Right hindlimb (tissue), 1 donor: ENCODE measurements around the gene IGSF8.
"Not testable (repeated sequence)": the region's sequence is repeated elsewhere in the genome, so short reads cannot be mapped to it uniquely, and the experiment has no call there.

Experiments
- DNase-seq: peaks from one replicate; pipeline ENCODE4 v3.0.0-alpha.2; 2018

The IGSF8 gene

GRCh38 chr1:160064164-160064563, 34.3 kb downstream of the IGSF8 start:
- DNase-seq = no peak

GRCh38 chr1:160063176-160063575, 35.2 kb downstream of the IGSF8 start:
- DNase-seq = no peak

DNA sequence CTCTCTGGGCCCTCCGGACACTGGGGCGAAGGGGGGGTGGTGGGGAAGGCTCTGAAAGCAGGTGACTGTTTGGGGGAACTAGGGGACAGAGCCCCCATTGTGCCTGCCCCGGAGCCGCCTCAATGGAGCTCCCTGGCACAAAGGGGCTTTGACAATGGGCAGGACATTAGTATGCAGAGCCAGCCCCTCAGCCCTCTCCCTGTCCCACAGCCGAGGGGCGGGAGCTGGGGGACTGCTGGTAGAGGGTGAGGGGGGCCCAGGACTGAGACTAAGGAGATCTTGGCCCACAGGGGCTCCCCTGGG, 36.2 kb downstream of the IGSF8 start:
- no peak for DNase-seq

DNA sequence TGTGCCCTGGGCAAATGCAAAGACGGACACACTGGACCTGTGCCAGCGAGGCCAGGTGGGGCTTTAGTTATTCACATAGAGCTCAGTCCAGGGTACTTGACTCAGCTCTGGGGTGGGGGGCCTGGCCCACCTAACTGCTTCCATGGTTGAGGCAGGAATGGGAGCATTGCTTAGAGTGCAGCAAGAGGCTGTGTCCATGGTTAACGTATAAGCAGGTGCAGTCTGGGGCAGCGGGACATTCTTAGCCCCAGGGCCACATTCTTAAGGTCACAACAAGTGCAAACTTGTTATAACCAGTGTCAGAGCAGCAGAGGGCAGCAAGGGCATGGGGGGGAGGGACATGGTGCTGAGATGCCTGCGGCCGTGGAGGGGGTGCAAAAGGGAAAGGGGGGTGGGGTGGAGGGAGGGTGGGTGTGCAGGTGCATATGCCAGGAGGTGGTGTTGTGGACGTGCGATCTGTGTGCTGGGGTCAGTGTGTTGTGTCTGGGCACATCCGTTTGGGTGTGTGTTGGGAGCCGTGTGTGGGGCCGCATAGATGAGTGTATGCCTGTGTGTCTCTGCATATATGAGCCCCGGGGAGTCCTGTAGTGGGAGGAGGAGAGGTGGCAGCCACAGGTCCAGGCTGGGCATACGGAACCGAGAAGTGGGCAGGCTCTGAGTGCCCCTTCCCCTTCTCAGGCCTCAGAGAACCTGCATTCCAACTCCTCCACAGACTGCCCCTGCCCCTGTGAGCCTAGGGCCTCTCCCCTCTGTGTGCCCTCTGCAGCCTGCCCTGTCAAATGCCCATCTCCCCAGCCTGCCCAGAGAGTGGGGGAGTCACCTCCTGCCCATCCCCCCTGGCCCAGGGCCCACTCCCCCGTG, 36.8 kb downstream of the IGSF8 start:
- DNase-seq = no peak

- DNase-seq = no peak
Observed at GRCh38 chr1:160058087-160058486, 40.3 kb downstream of the IGSF8 start.

DNA sequence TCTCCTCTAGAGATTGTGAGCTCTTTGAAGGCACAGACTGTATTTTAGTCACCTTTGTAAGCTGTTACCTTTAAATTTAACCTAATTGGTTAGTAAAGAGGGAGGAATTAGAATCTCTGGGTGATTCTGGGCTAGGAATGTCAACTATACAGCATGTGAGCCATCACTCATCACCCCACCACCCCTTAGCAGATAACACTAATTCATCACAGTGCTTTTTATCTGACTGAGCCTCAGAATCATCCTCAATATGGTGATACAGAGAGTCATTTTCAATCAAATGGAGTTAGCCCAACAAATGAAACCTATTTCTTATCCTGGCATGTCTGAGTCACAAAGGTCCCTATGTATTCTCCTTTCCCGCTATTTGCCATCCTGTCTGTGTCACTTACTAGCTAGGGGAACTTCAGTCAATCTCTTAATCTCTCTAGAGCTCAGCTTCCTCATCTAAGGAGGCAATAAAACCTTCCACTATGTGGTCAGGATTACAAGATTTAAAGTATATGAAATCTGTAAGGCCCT, 41.7 kb downstream of the IGSF8 start:
- DNase-seq = no peak

DNA sequence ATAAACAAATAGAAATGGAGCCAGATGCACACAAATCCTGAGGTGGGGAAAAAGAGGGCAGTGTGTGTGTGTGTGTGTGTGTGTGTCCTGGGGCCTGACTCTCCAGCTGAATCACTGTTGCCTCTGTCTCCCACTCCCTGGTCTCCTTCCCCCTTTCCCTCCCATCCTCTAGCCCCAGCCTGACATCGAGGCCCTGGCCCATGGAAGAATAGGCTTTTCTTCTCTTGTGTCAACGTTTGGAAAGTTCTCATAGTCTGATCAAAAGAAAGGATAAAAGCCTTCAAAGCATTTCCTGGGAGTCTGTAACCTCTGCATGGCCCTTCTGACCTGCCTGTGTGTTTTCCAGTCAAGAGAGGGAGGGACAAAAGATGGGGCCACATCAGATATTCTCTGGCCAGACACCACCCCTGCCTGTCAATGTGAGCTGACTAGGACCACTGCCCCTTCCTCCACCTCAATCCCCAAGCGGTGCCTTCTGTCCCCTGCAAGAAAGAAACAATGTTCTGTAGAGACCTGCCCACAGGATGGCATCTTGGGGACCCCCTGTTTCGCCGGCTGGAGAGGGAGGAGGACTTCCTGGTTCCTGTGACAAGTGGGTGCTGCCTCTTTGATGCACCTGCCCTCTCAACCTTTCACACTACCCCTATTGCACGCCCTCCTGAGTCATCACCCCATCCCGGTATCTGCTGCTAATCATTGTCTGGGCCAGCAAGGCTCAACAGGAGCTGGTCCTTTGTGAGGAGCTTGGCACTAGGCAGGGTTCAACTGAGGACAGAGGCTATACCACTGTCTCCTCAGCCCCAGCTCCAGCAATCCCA, 44.7 kb downstream of the IGSF8 start:
- no peak for DNase-seq

- no peak for DNase-seq
Observed at GRCh38 chr1:160052936-160053335, 45.5 kb downstream of the IGSF8 start.

DNA sequence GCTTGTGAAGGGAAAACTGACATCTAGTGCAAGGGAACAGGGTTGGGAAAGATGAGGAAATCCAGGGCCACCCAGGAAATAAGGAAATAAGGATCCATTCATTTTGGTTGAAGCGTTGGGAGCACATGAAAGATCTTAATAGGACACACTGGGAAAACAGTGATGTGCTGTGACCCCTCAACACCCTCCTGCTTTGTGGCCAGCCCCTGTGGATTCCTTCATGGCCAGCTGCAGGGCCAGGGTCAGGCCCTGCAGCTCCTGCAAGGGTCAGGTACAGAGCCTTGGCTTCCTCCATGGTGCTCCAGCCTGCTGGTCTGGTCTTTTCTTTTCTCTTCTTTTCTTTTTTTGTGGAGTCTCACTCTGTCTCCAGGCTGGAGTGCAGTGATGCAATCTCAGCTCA, 47.8 kb downstream of the IGSF8 start:
- no peak for DNase-seq

DNA sequence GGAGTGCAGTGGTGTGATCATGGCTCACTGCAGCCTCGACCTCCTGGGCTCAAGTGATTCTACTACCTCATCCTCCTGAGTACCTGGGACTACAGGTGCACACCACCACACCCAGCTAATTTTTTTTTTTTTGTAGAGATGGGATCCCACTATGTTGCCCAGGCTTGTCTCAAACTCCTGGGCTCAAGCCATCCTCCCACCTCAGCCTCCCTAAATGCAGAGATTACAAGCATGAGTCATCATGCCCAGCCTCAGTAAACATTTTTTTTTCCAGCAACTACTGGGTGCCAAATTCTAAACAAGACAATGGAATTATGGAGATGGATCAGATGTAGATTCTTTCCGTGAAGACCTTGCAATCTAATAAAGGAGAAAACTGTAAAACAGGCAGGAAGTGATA, 48.2 kb downstream of the IGSF8 start:
- DNase-seq = not testable (repeated sequence)

- no peak for DNase-seq
Observed at GRCh38 chr1:160049101-160049500, 49.3 kb downstream of the IGSF8 start.

GRCh38 chr1:160048335-160048734, 50.1 kb downstream of the IGSF8 start:
- DNase-seq = no peak

- DNase-seq = no peak
Observed at GRCh38 chr1:160047111-160047991, 51.1 kb downstream of the IGSF8 start.

DNA sequence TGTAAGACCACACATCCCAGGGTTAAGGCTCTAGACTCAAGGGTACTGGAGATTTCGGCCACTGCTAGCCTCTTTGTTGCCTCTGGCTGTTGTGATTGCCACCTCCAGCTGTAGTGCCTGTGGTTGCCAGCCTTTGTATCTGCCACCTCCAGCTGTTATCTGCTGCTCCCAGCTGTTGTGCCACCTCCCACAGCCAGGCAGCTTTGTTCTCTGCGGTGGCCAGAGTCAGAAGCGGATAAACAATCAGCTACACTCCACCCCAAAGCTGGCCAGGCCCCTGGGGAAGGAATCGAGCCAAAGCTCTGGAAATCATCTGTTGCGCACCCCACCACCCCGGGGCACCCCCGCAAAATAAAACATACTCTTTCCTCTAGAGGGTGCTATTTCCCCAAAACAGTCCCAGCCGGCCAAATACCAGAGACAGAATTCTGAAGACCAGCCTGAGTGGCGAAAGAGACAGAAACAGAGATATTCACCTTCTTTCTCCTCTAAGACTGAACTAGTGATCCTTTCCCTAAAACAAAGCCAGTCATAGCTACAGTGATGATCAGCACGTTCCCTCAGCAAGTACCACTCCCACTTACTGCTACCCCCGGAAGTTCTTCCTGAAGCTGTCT, 51.8 kb downstream of the IGSF8 start:
- DNase-seq = peak; percentile 79

DNA sequence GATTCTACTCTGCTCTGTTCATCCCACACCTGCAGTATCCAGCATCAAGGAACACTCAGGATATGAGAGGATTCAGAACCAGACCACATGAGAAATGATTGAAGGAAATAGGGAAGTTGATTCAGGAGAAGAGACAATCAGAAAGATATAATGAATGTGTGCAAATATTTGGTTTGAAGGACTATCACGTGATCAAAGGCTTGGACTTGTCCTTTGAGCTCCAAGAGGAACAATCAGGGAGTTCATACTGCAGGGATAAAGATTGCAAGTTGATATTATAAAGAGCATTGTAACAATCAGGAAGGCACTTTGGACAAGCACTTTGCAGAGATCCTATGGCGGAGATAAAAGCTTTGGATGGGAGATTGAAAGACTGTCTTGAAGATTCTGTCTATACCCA, 52.8 kb downstream of the IGSF8 start:
- no peak for DNase-seq

DNA sequence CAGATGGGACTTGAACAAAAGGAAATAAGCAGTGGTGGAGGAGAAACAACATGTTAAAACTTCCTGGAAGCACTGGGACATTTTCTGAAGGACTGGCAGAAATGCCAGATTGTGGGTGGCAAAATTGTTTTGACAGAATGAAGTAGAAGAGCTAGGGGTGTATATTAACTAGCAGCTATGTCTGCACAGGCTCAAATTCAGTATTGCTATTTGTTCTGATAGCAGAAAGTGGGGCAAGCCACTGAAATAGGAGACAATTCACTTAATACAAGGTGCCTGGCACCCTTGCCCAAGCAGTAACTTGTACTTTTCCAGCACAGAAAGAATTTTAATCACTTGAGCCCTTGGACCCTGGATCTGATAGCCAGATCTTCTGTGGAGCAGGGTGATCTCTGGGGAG, 54.9 kb downstream of the IGSF8 start:
- no peak for DNase-seq
